GM19328 (cell line): ENCODE measurements around the gene EPHB1.

Experiments
- ATAC-seq: cut with Tn5 transposase; IDR thresholded peaks from one replicate; pipeline ENCODE4 v1.9.1; 2021; ENCODE audit warnings: mild to moderate bottlenecking, moderate library complexity; ENCODE audit not compliant: unreplicated experiment

The EPHB1 gene

DNA sequence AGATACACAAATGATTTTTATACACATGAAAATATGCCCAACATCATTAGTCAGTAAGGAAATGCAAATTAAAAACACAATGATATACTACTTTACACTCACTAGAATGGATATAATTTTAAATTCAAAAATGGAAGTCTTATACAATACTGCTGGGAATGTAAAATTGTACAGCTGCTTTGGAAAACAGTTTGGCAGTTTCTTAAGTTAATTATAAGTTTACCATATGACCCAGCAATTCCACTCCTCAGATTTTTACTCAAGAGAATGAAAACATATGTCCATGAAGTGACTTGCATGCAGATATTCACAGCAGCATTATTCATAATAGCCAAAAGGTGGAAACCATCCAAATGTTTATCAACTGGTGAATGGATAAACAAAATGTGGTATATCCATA is 281.3 kb downstream of the EPHB1 start:
- ATAC-seq: no peak

DNA sequence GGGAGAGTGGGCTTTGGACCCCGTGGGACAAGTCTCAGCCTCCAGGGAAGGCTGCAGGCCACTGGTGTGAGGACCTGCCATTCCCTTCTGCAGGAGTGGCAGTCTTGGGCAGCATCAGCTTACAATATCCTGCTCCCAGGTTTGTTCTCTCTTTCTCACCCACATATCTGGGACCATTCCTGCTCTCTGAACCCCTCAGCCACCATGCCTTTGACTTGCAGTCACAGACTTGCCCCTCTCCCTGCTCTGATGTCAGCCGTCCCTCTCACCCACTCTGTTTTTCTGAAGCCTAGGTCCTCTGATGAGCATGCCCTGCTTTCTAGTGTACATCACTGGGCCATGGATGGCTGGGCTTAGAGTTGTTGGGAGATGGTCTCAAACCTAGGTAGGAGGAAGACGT is 282.1 kb downstream of the EPHB1 start:
- ATAC-seq: no peak

DNA sequence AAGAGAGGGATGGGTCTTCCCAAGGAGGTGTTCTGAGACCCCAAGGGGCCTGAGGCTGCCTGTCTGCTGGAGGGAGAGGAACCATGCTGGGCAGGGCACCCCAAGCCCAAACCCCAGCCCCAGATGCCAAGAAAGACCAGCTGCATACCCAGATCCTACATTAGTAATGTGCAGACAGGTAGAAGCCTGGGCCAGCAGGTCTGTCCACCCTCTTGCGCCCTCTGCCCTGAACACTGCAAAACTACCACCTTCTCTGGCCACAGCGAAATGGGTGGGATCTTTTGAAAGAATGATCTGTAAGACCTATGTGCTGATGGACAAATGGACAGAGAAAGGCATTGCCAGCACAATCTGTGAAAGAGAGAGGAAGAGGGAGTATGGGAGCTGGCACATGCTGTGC is 283.2 kb downstream of the EPHB1 start:
- no peak for ATAC-seq

DNA sequence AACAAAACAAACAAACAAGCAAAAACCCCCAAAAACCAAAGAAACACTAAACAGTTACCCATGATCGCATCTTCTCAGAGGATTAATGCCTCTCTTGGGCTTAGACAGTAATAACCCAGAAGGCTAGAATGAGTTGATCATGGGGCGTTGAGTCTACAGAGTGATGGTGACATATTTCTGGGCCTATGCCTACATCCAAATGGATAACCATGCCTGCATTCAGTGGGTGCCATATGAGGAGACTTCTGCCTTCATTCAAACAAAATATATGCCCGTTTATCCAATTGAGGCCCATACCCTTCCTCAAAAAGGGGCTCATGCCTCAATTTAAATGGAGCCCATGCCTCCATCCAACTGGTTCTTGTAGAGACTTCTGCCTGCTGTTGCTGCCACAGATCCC is 284.0 kb downstream of the EPHB1 start:
- ATAC-seq: no peak

DNA sequence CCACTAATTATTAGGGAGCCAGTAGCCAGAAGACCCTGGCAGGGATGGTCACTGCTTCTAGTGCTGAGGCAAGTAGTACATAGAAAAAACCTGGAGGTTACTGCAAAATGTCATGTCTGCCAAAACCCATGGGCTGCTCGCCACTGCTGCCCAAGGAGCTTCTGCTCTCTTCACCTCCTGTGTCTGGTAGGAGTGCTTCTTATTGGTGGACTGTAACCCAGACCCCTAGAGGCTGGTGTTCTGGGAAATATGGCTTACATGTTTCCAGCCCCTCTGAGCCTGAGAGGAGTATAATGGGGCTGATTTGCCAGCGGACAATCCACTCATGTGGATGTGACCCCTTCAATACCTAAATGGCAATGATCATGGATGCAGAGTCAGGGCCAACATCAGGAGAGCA is 286.4 kb downstream of the EPHB1 start:
- ATAC-seq: no peak

DNA sequence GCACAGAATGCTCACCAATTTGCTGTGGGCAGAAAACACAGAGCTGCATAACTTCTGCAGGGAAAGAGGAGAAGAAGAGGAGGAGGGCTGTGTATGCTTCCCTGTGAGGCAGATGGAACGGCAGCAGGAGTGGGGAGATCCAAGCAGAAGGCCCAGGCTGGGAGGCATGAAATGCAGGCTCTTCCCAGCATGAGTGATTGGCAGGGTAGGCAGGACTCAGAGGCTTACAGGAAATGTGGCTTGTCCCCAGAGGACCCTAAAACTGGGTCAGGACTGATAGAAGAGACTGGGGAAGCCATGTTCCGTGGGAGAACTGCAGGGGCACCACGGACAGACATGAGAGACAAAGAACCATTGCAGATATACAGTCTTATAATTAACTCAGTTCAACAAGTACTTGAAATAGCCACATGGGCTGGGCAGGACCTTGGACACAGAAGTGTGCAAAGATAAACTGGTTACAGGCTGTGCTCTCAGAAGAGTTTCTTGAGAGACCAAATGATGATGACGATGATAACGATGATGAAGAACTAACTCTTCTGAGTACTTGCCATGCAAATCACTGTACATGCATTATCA is 286.9 kb downstream of the EPHB1 start:
- no peak for ATAC-seq

DNA sequence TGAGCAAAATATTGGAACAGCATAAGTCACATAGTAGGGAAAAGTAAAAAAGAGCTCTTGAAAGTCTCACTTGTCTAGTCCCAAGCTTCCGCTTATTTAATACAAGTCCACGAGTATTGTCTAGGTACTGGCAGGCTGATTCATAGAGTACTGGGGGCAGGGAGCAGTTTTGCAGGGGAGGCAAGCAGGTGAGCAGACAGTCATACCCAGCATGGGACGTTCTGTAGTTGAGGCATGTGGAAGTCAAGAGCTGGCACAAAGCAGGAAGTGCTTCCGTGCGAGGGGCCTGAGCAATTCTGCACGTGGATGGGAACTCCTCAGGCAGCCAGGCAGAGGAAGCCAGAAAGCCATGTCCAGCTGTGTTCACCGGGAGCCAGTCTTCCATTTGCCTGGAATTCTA is 287.6 kb downstream of the EPHB1 start:
- no peak for ATAC-seq

DNA sequence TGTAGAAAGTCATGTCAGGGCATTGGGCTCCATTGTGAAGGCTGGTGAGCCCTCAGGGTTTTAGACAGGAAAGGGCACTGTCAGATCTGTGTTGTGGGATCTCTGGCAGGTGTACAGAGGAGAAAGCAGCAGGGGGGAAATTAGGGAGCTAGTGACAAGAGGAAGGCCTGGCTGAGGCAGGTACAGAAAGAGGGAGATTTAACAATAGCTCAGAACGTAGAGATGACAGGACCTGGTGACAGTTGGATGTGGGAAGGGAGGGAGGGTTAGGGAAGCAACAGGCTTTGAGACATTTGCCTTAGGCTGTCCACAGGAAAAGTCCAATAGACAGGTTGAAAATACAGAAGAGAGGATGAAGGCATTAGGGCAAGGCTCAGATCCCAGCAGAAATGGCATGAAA is 288.1 kb downstream of the EPHB1 start:
- no peak for ATAC-seq

DNA sequence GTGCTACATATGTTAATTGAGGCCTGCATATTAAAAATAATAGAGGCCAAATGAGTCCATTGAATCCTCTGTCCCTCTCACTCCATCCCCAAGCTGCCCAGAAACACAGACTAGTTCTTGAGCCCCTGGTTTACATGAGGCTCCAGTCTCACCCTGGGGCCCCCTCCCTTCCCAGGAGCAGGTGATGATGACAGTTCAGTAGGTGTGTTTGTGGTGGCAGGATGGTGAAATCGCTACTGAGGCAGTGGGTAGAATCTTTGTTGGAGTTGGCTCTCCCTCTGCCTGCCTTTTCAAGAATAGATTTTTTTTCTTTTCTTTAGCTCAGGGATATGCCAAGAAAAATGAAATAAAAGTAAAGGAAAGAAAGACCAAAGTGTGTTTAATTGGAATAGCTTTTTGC is 288.7 kb downstream of the EPHB1 start:
- ATAC-seq: no peak

DNA sequence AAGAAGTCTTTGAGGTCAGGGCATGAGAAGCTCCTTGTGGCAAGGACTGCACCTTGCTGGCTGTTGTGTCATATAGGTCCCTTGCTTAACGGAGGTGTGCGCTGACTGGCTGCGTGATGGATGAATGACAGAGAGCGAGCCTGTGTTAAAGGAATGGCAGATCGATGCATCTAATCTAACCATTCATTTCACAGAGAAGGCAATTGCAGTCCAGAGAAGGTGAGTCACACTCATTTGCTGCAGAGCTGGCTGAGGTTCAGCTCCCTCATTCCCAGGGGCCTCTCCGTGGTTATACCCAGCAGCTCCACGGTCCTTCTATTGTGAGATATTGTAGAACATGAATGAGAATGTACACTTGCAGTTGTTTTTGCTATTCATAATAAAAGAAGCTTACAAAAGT is 289.3 kb downstream of the EPHB1 start:
- no peak for ATAC-seq

DNA sequence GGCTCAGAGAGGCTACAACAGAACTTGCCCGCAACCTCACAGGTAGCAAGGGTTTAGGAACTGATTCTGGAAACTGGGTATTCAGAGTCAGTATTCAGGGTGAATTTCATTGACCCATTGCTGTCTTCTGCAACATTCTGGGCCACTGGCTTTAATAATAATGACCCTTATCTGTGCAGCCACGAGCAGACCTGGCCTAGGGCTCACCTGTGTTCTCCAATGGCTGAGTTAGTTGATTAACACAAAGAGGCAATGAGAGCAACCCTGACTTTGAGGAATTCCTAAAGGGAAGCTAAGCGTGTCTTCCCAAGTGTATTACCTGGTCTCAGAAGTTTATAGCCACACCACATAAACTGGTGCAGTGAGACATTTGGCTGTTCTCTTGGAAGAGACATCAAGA is 289.9 kb downstream of the EPHB1 start:
- ATAC-seq: no peak

DNA sequence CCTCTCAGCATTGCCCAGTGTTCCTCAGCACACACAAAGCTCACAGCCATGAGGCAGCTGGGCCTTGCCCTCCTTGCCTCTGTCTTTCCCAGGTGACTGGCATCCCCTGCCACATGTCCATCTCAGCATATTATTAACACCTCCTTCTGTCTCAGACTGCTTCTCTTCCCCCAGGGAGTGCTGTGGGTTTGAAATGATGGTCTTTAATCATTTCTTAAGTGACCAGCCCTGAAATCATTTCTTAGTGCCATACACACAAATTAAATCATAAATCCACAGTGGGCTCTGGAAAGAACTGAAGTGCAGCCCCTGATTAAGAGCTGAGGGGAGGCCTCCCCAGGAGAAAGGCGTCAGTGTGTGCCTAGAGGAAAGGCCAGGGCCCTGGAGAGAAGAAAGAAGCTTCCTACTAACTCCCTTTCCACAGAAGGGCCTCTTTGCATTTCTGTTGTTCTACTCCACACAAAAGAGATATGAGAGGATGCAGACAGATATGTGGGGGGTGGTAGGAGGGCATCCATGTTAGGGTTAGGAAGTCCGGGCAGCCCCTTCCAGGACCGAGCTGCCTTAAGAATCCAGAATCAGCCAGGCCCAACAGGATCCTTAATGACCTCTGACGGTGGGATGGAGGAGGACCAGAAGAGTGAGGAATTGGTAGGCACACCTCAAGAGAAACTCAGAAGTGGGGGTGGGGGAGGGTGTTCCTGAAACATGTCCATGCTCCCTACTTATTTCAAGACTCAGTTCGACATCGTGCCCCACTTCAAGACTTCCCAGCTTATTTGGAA is 290.8 kb downstream of the EPHB1 start:
- ATAC-seq: no peak

DNA sequence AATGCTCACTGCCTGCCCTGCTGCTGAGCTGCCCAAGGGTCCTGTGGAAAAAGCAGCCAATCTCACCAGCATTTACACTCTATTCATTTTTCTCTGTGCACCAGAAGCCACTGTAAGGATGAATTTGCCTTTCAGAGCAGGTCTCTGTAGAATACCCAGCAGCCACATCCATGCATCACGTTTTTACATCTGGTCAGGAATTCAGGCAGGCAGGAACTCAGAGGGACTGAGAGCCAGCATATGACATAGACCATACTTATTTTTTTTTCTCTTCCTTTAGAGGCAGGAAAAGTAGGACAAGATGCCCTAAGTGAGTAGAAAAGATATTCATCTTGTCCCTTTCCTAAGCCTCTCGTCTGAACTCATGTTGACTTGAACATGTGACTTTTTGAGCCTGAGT is 292.7 kb downstream of the EPHB1 start:
- ATAC-seq: no peak

DNA sequence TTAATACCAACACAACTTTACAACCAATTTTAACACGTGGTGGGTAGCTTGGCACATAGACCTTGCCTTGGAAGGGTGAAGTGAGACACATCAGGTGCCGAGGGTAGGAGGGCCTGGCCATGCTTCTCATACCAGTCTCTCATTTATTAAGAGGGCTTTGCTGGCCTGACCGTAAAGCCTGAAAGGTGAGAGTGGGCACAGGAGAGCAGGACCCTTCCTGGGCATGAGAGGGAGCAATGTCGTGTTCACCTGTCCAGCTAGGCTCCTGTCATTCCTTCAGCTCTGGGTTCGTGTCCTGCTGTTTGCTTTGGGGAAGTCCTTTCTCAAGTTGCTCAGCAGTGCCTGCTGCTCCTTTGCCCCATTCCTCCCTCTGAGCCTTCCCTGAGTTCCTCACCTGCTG is 294.4 kb downstream of the EPHB1 start:
- no peak for ATAC-seq

DNA sequence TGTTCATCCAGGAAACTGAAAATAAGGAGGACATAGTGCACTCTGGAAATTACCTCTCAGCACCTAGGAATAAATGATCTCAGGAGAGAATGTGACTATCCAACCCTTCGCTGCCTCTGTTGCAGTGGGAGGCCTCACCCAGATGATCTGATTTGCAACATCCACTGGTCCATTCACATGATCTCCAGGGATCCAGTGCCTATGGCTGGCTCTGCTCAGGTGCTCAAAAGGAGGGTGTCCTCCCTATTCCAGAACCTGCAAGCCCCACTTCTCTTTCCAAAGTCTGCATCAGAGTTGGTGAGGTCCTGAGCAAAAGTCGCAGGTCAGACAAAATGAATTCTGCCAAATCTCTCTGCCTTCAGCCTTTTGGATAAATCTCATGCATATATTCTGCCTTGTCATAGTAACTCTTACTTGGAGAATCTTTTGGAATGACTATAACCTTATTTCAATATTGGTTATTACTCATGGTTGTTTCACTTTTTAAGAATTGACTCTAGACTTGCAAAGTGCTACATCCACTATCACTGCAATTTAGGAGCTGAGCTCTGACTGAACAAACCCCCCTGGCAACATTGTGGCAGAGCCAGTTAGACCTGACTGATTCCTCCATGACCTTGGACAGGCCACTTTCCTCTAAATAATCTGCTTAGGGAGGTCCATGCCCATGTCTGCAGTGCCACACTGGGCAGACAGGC is 295.1 kb downstream of the EPHB1 start:
- ATAC-seq: no peak

DNA sequence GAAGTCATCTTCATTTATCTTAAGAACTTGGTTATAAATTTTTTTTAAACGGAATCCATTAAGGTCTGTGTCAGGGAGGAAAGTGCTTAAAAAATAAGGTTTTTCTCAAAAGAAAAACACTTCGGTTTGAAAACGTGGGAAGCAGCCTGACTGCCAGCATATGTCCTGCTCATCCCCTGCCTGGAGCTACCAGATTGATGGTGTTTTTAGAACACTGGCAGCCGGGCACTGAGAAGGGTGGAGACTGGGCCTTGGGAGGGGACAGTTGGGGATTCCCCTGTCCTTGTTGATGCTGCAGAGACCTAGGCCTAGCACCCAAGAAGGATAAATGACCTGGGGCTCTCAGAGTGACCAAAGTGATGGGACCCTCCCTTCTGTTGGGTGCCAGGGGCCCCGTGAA is 296.9 kb downstream of the EPHB1 start:
- ATAC-seq: no peak

DNA sequence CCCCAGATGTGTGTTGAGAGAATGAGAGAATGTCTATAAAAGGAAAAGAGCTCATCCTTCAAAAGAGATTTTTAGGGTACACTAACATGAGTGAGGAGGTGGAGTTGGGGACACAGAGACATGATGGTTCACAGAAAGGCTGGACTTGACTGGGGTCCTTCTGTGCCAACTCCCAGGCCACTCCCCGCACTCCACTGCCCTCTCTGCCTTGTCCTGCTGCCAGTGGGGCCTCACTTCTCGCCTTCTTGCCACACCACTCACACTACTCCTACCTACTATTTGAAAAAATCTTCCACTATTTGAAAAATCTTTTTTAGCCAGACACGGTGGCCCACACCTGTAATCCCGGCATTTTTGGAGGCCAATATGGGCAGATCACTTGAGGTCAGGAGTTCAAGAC is 298.1 kb downstream of the EPHB1 start:
- ATAC-seq: no peak

DNA sequence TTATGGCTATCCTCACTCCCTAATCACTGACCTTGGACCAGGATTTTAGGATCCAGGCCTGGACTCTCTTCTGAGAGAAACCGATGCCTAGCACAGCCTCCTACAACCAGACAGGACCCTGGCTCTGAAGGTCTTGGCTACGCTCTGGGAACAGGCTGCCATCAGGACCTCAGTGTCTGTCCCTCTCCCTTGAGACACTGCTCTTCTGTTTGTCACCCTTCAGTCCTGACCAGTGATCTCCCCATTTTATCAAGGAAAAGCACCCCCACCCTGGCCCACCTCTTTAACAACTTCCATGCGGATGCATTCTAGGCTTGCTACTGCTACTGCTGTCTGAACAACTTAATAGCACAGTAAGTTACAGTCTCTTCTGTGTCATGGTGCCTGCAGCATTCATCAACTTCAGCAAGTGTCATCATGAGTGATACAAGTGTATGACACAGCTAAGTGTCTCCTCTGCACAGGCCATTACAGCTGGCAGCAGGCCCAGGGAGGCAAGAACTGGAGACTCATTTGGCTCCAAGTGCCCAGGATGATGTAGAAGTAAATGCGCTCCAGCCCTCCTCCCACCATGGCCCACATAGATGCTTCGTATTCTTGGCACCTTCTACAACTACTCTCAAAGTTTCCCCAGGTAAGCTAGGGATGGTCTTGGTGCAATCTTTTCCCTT is 302.4 kb downstream of the EPHB1 start:
- ATAC-seq: no peak

DNA sequence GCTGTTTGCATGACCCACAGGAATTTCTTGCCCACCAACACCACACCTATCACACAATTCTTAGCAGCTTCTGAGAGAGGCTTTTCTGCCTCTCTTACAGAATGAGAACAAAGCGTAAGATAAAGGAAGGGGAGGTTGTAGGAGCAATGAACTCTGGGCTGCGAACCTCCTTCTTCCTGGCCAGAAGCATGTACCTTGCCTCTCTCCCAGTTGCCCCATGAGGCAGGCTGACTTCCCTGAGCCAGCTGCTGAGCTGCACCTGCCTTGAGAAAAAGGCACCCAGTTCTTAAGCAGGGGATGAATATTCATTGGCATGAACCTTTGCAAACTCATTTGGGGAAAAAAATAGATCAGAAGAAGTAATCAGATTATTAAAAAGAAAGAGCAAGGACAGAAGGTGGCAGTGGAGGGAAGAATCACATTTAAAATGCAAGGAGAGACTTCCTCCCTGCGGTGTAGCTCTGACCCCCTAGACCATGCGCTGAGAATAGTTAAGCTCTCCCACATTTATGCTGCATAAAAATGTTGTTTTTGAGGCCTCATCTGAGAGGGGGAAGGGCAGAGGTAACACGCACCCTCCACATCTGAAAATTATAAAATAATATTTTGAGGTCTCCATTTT is 304.8 kb downstream of the EPHB1 start:
- ATAC-seq: no peak

DNA sequence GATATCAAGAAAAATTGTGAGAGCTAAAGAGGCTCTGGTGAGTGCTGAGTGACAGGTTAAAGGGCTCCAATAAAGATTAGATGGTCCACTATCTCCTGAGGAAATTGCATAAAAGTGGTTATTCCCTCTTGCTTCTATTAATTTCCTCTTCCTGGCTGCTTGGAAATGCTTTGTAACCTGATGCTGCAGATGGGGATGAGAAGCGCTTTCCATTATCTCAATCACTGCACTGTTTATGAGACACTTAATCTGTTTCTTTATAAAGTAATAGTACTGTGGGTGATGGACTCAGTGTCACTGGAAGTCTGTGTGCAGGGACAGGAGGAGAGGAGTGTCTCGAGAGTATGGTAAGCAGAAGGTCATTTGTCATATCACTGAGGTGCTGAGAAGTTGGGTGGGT is 305.3 kb downstream of the EPHB1 start:
- ATAC-seq: no peak

DNA sequence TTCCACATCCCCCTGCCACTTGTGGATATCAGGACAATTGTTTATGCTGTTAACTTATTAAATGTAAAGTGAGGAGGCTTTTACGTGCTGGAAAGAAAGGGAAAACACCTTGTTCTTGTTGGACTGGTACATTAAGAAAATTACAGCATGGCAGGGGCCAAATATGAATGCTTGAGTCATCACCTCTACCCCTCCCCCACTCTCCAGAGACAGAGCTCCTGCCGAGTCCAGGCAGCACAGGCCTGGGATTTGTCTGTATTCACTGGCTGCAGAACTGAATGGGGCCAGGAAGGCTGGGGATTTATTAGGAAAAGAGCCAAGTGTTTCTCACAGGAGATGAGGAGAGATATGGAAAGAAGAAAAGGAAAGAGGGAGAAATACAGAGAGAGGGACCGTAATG is 308.9 kb downstream of the EPHB1 start:
- no peak for ATAC-seq
